SK-N-MC (cell line): ENCODE data around the gene PRKAR2B.

ENCODE experiments used
- EZH2 ChIP-seq: fragments of 200-600 bp; sonication (generic); IDR thresholded peaks from one replicate; pipeline ENCODE4 v1.6.1; 2017; ENCODE audit warnings: antibody characterized with exemption
- FOXP2 ChIP-seq: optimal IDR thresholded peaks from 2 replicates; pipeline ENCODE3; 2011; ENCODE audit warnings: mild to moderate bottlenecking, moderate library complexity; ENCODE audit not compliant: insufficient read depth; ENCODE audit errors: extremely low read length, control extremely low read depth

DNA sequence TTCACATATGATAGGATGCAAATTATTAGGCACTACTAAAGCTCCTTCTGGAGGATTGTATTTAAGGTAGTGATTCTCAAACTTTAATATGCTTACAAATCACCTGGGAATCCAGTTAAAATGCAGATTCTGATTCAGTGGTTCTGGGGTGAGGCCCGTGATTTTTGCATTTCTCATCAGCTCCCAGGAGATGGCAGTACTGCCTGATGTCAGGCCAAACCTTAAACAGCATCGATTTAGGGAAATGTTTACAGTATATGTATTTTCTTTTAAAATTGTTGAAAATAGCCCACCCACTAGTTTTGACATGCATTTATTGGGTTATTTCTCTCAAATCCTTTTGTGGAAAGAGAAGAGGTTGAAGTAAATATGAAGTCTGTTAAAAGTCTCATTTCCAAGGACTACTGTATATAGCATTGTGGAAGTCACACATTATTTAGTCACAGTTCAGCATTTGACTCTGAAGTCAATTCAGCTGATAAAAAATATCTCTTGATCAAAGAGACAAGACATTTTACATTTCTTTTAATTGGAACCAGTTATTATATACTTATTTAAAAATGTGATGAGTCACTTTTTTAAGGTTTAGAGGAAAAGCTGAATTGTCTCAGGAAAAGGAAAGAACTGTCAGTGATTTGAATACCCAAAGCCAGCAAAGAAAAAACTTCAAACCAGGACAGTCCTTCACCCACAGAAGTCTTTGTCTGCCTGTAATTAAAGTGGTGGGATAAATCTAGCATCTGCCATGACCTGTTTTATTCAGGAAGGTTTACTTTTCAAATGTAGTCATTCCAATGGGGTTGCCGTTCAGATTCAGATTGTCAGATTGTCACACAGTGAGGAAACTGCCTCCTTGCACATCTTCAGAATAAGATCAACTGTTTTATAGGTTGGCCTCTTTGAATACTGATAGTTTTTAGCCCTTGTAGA lies 103.2 kb downstream of the PRKAR2B start:
- no peak for TF ChIP-seq EZH2
- no peak for TF ChIP-seq FOXP2
